K562 (cell line): ENCODE measurements around the gene ZNF586. TPM values are rescaled to one million over a fixed set of nuclear protein-coding genes. Genes with fewer than 3 reads are reported as not detected.

Experiments used
- ARID4B ChIP-seq: sonication (generic); formaldehyde crosslinking; IDR thresholded peaks from 2 replicates; pipeline ENCODE4 v1.8.0; 2022; ENCODE audit warnings: mild to moderate bottlenecking, missing genetic modification reagents
- ELF2 ChIP-seq: fragments of 250-450 bp; sonication (Bioruptor Pico); IDR thresholded peaks from 2 replicates; pipeline ENCODE4 v1.5.0; 2021; ENCODE audit warnings: mild to moderate bottlenecking
- FOXP4 ChIP-seq: sonication (generic); formaldehyde crosslinking; IDR thresholded peaks from 2 replicates; pipeline ENCODE4 v1.8.0; 2022; ENCODE audit warnings: mild to moderate bottlenecking, missing genetic modification reagents, borderline replicate concordance
- GABPB1 ChIP-seq: sonication (generic); formaldehyde crosslinking; IDR thresholded peaks from 2 replicates; pipeline ENCODE4 v1.8.0; 2022; ENCODE audit warnings: mild to moderate bottlenecking, missing genetic modification reagents
- GATAD2A ChIP-seq: fragments of 450-650 bp; IDR thresholded peaks from 2 replicates; pipeline ENCODE4 v1.6.1; 2017
- HOMEZ ChIP-seq: fragments of 250-450 bp; sonication (Bioruptor Pico); IDR thresholded peaks from 2 replicates; pipeline ENCODE4 v1.4.0; 2020; ENCODE audit warnings: mild to moderate bottlenecking, moderate library complexity
- KDM2B ChIP-seq: fragments of 250-450 bp; sonication (Bioruptor Pico); IDR thresholded peaks from 2 replicates; pipeline ENCODE4 v1.8.0; 2021; ENCODE audit warnings: mild to moderate bottlenecking, moderate library complexity
- MBD2 ChIP-seq: sonication (generic); IDR thresholded peaks from 2 replicates; pipeline ENCODE4 v1.6.1; 2016; ENCODE audit warnings: low read depth, borderline replicate concordance
- MTA2 ChIP-seq: fragments of 450-650 bp; IDR thresholded peaks from 2 replicates; pipeline ENCODE4 v1.6.1; 2016; ENCODE audit warnings: low read depth
- NFRKB ChIP-seq: fragments of 450-650 bp; IDR thresholded peaks from 2 replicates; pipeline ENCODE4 v1.6.1; 2016; ENCODE audit warnings: low read depth
- NFXL1 ChIP-seq: fragments of 450-650 bp; formaldehyde crosslinking; IDR thresholded peaks from 2 replicates; pipeline ENCODE4 v1.4.0; 2021; ENCODE audit warnings: mild to moderate bottlenecking
- PATZ1 ChIP-seq: fragments of 250-450 bp; sonication (Bioruptor Pico); IDR thresholded peaks from 2 replicates; pipeline ENCODE4 v1.5.0; 2020; ENCODE audit warnings: mild to moderate bottlenecking, borderline replicate concordance
- USF1 ChIP-seq: sonication (generic); formaldehyde crosslinking; IDR thresholded peaks from 2 replicates; pipeline ENCODE4 v1.9.0; 2022; ENCODE audit warnings: mild to moderate bottlenecking, missing genetic modification reagents
- XRCC3 ChIP-seq: fragments of 450-650 bp; IDR thresholded peaks from 2 replicates; pipeline ENCODE4 v1.6.1; 2017; ENCODE audit warnings: mild to moderate bottlenecking, moderate library complexity
- YBX1 ChIP-seq: fragments of 450-650 bp; IDR thresholded peaks from 2 replicates; pipeline ENCODE4 v1.7.1; 2016; ENCODE audit warnings: mild to moderate bottlenecking
- ZNF146 ChIP-seq: IDR thresholded peaks from one replicate; pipeline ENCODE4 v1.6.1; 2018; ENCODE audit warnings: missing compliant biosample characterization; ENCODE audit not compliant: unreplicated experiment
- ZNF212 ChIP-seq: fragments of 450-650 bp; formaldehyde crosslinking; IDR thresholded peaks from 2 replicates; pipeline ENCODE4 v1.4.0; 2020; ENCODE audit warnings: mild to moderate bottlenecking
- ZNF253 ChIP-seq: fragments of 250-450 bp; sonication (Bioruptor Pico); conservative IDR thresholded peaks from 2 replicates; pipeline ENCODE4 v1.6.1; 2021; ENCODE audit warnings: mild to moderate bottlenecking
- polyA plus RNA-seq, 8 experiments: library from polyadenylated mRNA; depleted of rRNA in 4 of 8; stranded (reverse) in 5 of 8; unstranded in 3 of 8; fragments of >200 nt; fragmentation: Nextera tagmentation in 2 of 8; fragmentation: Illumina TruSeq in 1 of 8; extraction: Ambion mirVana in 2 of 8; extraction: Trizol in 1 of 8; gene quantifications; 2 replicates each; pipeline versions ENCODE4 v1.2.1 to v1.2.3, GENCODE V29; 2011 to 2014; ENCODE audit warnings: inconsistent platforms in 1 of 8, missing spikeins in 1 of 8
- total RNA-seq, 7 experiments: library from RNA; depleted of rRNA in 6 of 7; stranded (reverse); fragments of >200 nt in 6 of 7; fragmentation: Illumina TruSeq in 2 of 7; extraction: Trizol in 2 of 7; gene quantifications; 2 replicates each; pipeline versions ENCODE4 v1.2.1 to v1.2.3, GENCODE V29; 2011 to 2021; ENCODE audit warnings: low replicate concordance in 1 of 7

ZNF586 gene
- total and polyA plus RNA-seq, 9 of the 15 experiments (the other 6 are each of a cell fraction or from before 2014, with no cell fraction given), result 2.5 to 12.6 (median 8.4) TPM

- TF ChIP-seq HOMEZ (CRISPR knock-in tag) (no peak), PATZ1 (CRISPR knock-in tag) (no peak), ZNF253 (CRISPR knock-in tag) (no peak), MBD2 (peak; percentile 88), ARID4B (CRISPR knock-in tag) (peak; percentile 58; the same call in 1 of the 2 replicates), GABPB1 (CRISPR knock-in tag) (peak; percentile 92), NFXL1 (CRISPR knock-in tag) (no peak), XRCC3 (no peak), FOXP4 (no peak), ZNF212 (CRISPR knock-in tag) (no peak), MTA2 (0 out of 2 replicates have a peak, but pooled peaks have one; percentile 15), ZNF146 (CRISPR knock-in tag) (no peak), YBX1 (no peak), GATAD2A (no peak), NFRKB (peak; percentile 77; the same call in 1 of the 2 replicates), ELF2 (CRISPR knock-in tag) (no peak), KDM2B (no peak), USF1 (CRISPR knock-in tag) (no peak)
Observed at GRCh38 chr19:57769345-57770131, at the start of gene ZNF586 (continued).
